ENCODE results near the gene NUDCD3.

NUDCD3 gene

GRCh38 chr7:44385434-44386138 lies 104.9 kb downstream of the NUDCD3 start:
- TF ChIP-seq CTCF (IDR thresholded peaks at IDR 0.05; ENCODE audit: insufficient read depth, low read depth, low read length, missing control alignments) = no peak
- DNase-seq (ENCODE audit: low read depth) = no peak
- no peak overlapping the region for H3K4me3 ChIP-seq (ENCODE audit: low read depth, low read length)

- no peak overlapping the region for H3K4me3 ChIP-seq (ENCODE audit: low read depth, low read length)
- TF ChIP-seq CTCF (IDR thresholded peaks at IDR 0.05; ENCODE audit: insufficient read depth, low read depth, low read length, missing control alignments) = no peak
- no peak for DNase-seq (ENCODE audit: low read depth)
Observed at GRCh38 chr7:44384586-44385433, 105.6 kb downstream of the NUDCD3 start.

- DNase-seq (ENCODE audit: low read depth) = no peak
Observed at GRCh38 chr7:44383566-44383965, 106.9 kb downstream of the NUDCD3 start.

GRCh38 chr7:44382459-44383265 lies 107.8 kb downstream of the NUDCD3 start:
- no peak for DNase-seq (ENCODE audit: low read depth)
- H3K4me3 ChIP-seq (ENCODE audit: low read depth, low read length) = no peak overlapping the region
- no peak for TF ChIP-seq CTCF (IDR thresholded peaks at IDR 0.05; ENCODE audit: insufficient read depth, low read depth, low read length, missing control alignments)

More at GRCh38 chr7:44383566-44383965, 106.9 kb downstream of the NUDCD3 start:
- H3K4me3 ChIP-seq (ENCODE audit: low read depth, low read length) = no peak overlapping the region
- no peak for TF ChIP-seq CTCF (IDR thresholded peaks at IDR 0.05; ENCODE audit: insufficient read depth, low read depth, low read length, missing control alignments)

GRCh38 chr7:44381494-44382220 lies 108.8 kb downstream of the NUDCD3 start:
- TF ChIP-seq CTCF (IDR thresholded peaks at IDR 0.05; ENCODE audit: insufficient read depth, low read depth, low read length, missing control alignments) = no peak
- DNase-seq (ENCODE audit: low read depth) = no peak
- H3K4me3 ChIP-seq (ENCODE audit: low read depth, low read length) = no peak overlapping the region

GRCh38 chr7:44380831-44381493 lies 109.5 kb downstream of the NUDCD3 start:
- TF ChIP-seq CTCF (IDR thresholded peaks at IDR 0.05; ENCODE audit: insufficient read depth, low read depth, low read length, missing control alignments) = no peak
- no peak for DNase-seq (ENCODE audit: low read depth)
- no peak overlapping the region for H3K4me3 ChIP-seq (ENCODE audit: low read depth, low read length)
